ENCODE data around the gene CRYBA2.

DNA sequence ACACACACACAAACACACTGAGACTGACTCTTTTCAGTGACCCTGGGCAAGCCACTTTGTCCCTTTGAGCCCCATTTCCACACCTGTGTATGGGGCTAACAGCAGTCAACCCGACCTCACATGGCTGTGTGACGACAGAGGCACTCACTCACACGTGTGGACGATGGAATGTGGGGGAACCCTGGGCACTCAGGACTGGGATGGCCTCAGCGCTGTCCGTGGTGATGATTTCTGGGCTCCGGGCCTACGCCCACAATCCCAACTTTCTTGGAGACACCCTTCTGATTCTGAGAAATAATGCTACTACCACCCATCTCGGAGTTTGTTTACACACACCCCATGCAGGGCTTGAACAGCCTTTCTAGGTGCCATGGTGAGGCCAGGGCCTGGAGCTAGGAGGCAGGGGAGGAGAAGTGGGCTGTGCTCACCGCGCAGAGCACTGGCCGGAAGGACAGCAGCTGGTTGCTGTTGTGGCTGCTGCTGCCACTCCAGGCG lies 1.5 kb downstream of the CRYBA2 start:
- TF ChIP-seq, protein P1, sequence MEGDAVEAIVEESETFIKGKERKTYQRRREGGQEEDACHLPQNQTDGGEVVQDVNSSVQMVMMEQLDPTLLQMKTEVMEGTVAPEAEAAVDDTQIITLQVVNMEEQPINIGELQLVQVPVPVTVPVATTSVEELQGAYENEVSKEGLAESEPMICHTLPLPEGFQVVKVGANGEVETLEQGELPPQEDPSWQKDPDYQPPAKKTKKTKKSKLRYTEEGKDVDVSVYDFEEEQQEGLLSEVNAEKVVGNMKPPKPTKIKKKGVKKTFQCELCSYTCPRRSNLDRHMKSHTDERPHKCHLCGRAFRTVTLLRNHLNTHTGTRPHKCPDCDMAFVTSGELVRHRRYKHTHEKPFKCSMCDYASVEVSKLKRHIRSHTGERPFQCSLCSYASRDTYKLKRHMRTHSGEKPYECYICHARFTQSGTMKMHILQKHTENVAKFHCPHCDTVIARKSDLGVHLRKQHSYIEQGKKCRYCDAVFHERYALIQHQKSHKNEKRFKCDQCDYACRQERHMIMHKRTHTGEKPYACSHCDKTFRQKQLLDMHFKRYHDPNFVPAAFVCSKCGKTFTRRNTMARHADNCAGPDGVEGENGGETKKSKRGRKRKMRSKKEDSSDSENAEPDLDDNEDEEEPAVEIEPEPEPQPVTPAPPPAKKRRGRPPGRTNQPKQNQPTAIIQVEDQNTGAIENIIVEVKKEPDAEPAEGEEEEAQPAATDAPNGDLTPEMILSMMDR (IDR thresholded peaks at IDR 0.05 in 2 of 3, conservative IDR thresholded peaks at IDR 0.05 in 1 of 3; ENCODE audit: borderline replicate concordance in 1 of 3, insufficient read depth in 1 of 3, low read depth in 2 of 3, low read length in 2 of 3), result no peak
- TF ChIP-seq, protein P2, sequence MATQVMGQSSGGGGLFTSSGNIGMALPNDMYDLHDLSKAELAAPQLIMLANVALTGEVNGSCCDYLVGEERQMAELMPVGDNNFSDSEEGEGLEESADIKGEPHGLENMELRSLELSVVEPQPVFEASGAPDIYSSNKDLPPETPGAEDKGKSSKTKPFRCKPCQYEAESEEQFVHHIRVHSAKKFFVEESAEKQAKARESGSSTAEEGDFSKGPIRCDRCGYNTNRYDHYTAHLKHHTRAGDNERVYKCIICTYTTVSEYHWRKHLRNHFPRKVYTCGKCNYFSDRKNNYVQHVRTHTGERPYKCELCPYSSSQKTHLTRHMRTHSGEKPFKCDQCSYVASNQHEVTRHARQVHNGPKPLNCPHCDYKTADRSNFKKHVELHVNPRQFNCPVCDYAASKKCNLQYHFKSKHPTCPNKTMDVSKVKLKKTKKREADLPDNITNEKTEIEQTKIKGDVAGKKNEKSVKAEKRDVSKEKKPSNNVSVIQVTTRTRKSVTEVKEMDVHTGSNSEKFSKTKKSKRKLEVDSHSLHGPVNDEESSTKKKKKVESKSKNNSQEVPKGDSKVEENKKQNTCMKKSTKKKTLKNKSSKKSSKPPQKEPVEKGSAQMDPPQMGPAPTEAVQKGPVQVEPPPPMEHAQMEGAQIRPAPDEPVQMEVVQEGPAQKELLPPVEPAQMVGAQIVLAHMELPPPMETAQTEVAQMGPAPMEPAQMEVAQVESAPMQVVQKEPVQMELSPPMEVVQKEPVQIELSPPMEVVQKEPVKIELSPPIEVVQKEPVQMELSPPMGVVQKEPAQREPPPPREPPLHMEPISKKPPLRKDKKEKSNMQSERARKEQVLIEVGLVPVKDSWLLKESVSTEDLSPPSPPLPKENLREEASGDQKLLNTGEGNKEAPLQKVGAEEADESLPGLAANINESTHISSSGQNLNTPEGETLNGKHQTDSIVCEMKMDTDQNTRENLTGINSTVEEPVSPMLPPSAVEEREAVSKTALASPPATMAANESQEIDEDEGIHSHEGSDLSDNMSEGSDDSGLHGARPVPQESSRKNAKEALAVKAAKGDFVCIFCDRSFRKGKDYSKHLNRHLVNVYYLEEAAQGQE (IDR thresholded peaks at IDR 0.05; ENCODE audit: low read depth), result no peak; the same call in 1 of the 2 replicates
- no peak for TF ChIP-seq POLR2A (IDR thresholded peaks at IDR 0.05; ENCODE audit: borderline replicate concordance, extremely low read depth, insufficient read depth, insufficient read length)
- TF ChIP-seq EZH2 (IDR thresholded peaks at IDR 0.05), result no peak

Data from HCT116 (cell line).